SW480 (cell line): Measurements from ENCODE around the gene PLXNA3.

ENCODE experiments used
- DNase-seq: peaks from one replicate; pipeline ENCODE4 v3.0.0-alpha.2; 2016; ENCODE audit warnings: low spot score

PLXNA3 gene

GRCh38 chrX:154458116-154458953, at the start of gene PLXNA3:
Gene PLXNA3 (plus strand): TSS chrX:154458281. CDS start chrX:154460184, 1,903 bp downstream.
- peak; percentile 30 for DNase-seq

DNA sequence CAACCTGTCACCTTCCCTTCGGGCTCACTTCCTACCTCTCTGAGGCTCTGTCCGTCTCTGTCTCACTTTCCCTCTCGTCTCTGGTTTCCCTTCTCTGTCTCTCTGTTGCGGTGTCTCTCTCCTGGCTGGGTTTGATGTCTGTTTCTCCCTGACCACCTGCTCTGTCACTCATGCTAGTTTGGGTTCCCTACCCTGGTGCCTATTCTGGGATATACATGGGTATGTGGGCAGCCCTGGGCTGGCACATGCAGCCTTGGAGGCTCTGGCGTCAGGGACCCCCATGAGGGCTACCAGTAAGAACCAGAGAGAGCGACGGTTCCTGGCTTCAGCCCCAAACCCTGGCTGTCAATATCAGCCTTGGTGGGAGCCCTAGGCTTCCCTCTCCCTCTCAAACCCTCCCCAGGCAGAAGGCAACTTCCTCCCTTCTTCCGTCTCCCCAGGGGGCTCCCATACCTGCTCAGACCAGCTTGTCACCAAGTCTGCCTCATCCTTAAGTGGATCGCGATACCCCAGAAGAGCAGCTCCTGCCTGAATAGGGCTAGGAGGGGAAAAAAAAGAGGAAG, 49.3 kb upstream of the PLXNA3 start:
- DNase-seq, result no peak

- peak; percentile 91 for DNase-seq
Measured at GRCh38 chrX:154409222-154409871, 48.7 kb upstream of the PLXNA3 start, which contains the start of gene DNASE1L1. Gene DNASE1L1 (minus strand): TSS chrX:154409254. CDS start chrX:154405568, 3,686 bp downstream.

DNA sequence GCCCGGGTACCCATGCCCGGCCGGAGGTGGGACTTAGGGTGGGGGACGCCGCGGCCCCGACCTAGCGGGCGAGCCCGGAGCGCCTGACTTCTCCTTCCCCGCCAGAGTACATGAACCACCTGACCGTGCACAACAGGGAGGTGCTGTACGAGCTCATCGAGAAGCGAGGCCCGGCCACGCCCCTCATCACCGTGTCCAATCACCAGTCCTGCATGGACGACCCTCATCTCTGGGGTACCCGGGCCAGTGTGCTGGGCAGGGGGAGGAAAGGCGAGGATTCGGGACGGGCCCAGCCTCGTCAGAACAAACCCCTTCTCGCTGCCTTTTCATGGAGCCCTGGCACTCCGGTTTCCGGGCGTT, 46.1 kb upstream of the PLXNA3 start:
- DNase-seq, result peak; percentile 54

DNA sequence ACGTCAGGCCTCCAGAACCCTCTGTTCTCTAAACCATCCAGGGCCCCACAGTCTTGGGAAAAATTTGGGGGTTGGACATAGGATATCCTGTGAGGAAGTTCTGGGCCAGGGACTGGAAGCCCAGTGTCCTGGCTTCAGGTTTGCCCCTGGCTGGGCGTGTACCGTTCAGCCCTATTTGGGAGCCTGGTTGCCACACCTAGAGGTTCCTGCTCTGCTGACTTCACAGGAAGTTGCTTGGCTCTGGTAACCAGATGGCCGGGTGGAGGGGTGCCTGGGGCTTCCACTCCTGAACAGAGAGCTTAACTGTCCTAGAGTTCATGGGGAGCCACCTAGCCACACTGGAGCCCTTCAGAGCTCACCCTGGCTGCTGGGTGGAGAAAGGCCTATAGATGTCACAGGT, 45.6 kb upstream of the PLXNA3 start:
- no peak for DNase-seq

DNA sequence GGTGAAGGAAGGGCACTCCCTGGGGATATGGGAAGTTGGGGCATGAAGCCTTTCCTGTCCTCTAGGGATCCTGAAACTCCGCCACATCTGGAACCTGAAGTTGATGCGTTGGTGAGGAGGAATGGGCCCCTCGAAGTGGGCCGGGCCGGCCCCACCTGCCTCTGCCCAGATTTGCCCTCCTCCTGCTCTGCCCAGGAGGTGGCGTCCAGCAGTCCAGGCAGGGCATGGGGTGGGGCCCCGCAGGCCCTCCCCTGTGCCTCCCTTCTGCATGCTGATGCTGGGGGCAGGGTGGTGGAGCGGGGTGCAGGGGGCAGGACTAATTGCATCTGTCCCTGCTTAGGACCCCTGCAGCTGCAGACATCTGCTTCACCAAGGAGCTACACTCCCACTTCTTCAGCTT, 44.9 kb upstream of the PLXNA3 start:
- no peak for DNase-seq

DNA sequence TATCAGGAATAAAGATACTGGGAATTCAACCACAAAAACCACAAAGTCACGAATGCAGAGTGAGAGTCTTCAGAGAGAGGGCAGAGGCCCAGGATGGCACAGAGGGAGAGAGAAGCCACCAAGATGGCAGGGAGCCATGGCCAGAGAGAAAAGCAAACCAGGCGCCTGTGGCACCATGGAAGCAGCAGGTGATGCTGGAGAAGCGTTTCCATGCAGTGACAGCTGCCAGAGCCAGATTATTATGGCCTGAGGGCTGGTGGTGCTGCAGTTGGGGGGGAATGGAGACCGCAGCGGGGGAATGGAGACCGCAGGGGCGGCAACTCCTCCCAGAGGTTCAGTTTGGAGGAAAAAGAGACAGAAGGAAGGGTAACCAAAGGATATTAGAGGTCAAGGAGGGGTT, 40.9 kb upstream of the PLXNA3 start:
- DNase-seq, result no peak

GRCh38 chrX:154419189-154419588, 38.9 kb upstream of the PLXNA3 start:
- DNase-seq, result no peak

DNA sequence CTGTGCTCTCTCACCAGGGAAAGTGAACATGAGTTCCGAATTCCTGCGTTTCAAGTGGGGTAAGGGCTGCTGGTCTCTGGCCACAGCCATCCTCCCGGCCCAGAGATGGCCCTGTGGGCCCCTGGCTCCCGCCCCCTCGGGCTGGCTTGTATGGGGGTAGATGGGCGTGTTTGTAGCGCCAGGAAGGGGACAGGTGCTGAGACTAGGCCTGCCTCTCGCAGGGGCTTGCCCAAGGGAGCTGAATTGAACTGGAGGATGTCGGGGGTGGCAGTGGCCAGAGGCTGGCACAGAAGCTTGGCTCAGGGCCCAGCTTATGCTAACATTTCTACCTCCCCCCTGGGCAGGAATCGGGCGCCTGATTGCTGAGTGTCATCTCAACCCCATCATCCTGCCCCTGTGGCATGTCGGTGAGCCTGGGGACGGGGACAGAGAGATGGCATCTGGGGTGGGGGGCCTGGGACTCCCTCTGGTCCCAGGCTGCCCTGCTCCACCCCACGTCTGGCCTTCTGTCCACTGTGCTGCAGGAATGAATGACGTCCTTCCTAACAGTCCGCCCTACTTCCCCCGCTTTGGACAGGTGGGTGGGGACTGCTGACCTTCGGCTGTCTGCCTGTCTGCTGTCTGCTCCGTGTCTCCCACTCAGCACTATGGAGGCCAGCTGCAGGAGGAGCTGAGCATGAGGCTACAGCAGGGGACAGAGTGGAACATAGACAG, 38.2 kb upstream of the PLXNA3 start:
- no peak for DNase-seq

- no peak for DNase-seq
Measured at GRCh38 chrX:154420402-154420756, 37.7 kb upstream of the PLXNA3 start.

GRCh38 chrX:154426916-154427770, 30.9 kb upstream of the PLXNA3 start:
- no peak for DNase-seq

- DNase-seq, result peak; percentile 92
Measured at GRCh38 chrX:154428176-154429171, 29.6 kb upstream of the PLXNA3 start, which contains the start of gene ATP6AP1. Gene ATP6AP1 (plus strand): TSS chrX:154428677. CDS start chrX:154428693, 16 bp downstream.

- DNase-seq, result no peak
Measured at GRCh38 chrX:154429711-154430110, 28.4 kb upstream of the PLXNA3 start.

DNA sequence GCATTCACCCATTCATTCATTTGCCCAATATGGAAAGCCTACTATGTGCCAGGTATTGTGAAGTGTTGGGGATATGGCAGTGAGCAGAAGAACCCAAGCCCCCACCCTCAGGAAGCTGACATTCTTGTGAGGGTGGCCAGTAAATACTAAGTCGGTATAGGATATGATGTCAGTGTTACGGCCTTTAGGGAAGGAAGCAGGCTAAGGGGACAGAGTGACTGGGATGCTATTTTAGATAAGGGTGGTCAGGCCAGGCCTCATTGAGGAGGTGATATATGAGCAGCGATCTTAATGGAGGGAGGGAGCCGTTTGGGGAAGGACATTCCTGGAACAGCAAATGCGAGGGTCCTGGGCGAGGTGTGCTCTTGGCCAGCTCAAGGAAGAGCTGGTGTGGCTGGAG, 27.6 kb upstream of the PLXNA3 start:
- no peak for DNase-seq

- no peak for DNase-seq
Measured at GRCh38 chrX:154430916-154431315, 27.2 kb upstream of the PLXNA3 start.

DNA sequence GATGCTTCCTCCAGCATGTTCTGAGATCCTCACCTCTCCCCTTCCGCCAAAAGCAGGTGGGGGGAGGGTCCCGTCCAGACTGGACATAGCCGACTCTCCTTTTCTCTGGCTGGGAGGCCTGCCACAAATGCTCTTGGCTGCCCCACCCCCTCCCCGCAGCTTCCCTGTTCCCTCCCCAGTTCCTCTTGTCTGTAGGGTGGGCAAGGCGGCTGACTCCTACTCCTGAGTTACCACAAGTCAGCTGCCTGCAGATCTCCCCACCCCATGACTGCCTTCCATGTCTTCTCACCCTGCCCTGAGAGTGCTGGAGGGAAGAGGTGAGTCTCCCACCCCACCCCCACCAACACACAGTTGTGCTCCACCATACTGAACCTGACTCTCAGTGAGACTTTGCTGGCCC, 26.7 kb upstream of the PLXNA3 start:
- no peak for DNase-seq

GRCh38 chrX:154432210-154432609, 25.9 kb upstream of the PLXNA3 start:
- DNase-seq, result no peak

DNA sequence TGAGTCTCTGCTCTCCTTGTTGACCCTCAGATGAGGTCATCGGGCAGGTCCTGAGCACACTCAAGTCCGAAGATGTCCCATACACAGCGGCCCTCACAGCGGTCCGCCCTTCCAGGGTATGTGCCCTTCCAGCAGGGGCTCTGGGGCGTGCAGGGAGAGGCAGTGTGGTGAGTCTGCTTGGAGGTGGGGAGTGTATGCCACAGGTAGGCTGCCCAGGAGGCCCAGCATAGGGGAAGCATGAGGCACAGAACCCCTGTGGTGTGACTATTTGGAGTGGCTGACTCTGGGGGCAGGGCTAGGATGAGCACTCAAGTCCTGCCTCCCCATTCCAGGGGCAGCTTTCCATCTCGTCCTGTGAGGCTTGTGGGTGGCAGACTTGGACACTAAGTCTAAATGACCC, 24.5 kb upstream of the PLXNA3 start:
- DNase-seq, result no peak

DNA sequence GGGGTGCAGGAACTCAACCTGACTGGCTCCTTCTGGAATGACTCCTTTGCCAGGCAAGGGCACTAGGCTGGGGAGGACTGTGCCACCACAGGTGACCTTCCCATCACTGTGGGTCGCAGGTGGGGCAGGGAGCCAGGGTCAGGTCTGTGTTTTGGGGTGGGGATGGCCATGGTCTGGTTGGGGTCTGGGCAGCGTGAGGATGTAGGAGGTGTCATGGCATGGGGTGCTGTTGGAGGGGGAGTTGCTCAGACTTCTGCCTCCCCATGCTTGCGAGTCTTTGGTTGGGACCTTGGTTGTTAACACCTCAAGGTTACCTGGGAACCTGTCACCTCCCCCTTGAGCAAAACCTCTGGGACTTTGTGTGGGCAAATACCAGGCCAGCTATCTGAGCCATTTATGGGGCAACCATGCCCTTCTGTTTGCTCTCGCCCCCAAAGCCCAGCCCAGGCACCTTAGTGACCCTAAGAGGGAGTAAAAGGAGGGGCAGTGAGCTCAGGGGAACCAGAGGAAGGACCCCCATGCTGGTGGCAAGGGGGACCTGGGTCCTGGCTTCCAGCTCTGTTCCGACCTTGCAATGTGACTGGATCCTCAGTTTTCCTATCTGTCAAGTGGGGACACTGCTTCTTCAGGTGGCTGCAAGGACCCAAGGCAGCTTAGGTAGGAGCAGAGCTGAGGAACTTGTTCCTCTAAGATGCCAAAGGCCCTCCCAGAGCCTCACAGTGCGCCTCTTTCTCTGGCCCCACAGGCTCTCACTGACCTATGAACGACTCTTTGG, 23.5 kb upstream of the PLXNA3 start:
- DNase-seq, result no peak
